ENCODE results near the gene MRO. TPM values are rescaled to one million over a fixed set of nuclear protein-coding genes. Genes with fewer than 3 reads are reported as not detected.

Gene MRO
- total RNA-seq, 4 donors from 2014 or later: 0.24 to 0.28 (median 0.26) TPM; not detected in 1

DNA sequence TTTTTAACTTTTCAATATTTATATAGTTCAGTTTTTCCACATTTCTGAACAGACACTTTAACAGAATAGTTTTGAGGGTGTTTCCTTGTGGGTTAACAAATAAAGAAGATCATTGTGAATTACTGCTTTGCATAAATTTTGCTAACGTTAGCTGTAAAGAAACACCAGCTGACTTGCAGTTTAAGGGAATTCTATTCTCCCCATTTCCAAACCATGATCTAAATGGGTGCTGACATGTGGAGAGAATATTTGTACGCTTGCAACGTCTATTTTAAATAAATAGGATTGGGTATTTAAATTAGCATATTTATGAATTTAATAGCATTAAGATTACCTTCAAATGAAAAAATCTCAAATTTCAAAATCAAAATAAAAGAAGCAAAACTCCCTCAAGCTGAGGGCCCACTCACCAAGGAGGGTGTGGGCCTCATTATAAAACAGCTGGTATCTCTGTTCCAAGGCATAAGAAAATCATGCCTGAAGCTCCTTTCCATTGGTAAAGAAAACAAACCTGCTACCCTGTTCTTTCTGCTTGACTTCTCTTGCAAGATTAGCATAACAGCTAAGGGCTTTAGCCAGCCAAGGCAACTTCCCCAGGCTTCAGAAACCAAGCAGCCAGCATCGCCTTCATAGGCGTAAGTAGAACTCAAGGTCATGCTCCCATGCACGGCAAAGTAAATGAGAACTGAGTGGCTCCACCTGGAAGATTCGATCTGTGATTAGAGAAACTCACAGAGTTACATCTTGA lies 3.2 kb downstream of the MRO start:
- Histone ChIP-seq H3K36me3 (no peaks in the 10 kb centered on the region), H3K27me3 (peaks cover 0 to 2% of the 10 kb centered on the region in 2 donors), H3K27ac (no peak overlapping the region), H3K4me1 (peaks cover 0 to 4% of the 10 kb centered on the region in 2 donors), H3K9me3 (no peaks in the 10 kb centered on the region), H3K4me3 (no peak overlapping the region)
- no peak for DNase-seq
- intact Hi-C loops (cut with DNase I; ENCODE audit: low total_unique reads): no loop called here
- TF ChIP-seq CTCF (IDR thresholded peaks at IDR 0.05) (no peak), POLR2A (IDR thresholded peaks at IDR 0.05) (no peak)

GRCh38 chr18:50814395-50814794 lies 5.4 kb downstream of the MRO start:
- intact Hi-C loops (cut with DNase I; ENCODE audit: low total_unique reads): no loop called here
- no peak overlapping the region for H3K27ac ChIP-seq
- no peaks in the 10 kb centered on the region for H3K36me3 ChIP-seq
- H3K4me3 ChIP-seq: no peak overlapping the region
- peaks cover 0 to 2% of the 10 kb centered on the region in 2 donors for H3K4me1 ChIP-seq
- H3K9me3 ChIP-seq: no peaks in the 10 kb centered on the region
- no peak for TF ChIP-seq POLR2A (IDR thresholded peaks at IDR 0.05)
- no peak for TF ChIP-seq CTCF (IDR thresholded peaks at IDR 0.05)
- DNase-seq: no peak
- H3K27me3 ChIP-seq: no peaks in the 10 kb centered on the region

GRCh38 chr18:50813353-50813752 lies 6.5 kb downstream of the MRO start:
- no peaks in the 10 kb centered on the region for H3K27me3 ChIP-seq
- no peak overlapping the region for H3K27ac ChIP-seq
- no peak overlapping the region for H3K4me3 ChIP-seq
- intact Hi-C loops (cut with DNase I; ENCODE audit: low total_unique reads): no loop called here
- TF ChIP-seq POLR2A (IDR thresholded peaks at IDR 0.05): no peak
- DNase-seq: no peak
- H3K36me3 ChIP-seq: no peaks in the 10 kb centered on the region
- no peaks in the 10 kb centered on the region for H3K4me1 ChIP-seq
- H3K9me3 ChIP-seq: no peaks in the 10 kb centered on the region

GRCh38 chr18:50812834-50813233 lies 7.0 kb downstream of the MRO start:
- Histone ChIP-seq H3K27ac (no peak overlapping the region), H3K9me3 (no peaks in the 10 kb centered on the region), H3K4me3 (no peak overlapping the region), H3K27me3 (no peaks in the 10 kb centered on the region), H3K4me1 (no peaks in the 10 kb centered on the region), H3K36me3 (no peaks in the 10 kb centered on the region)
- TF ChIP-seq CTCF (IDR thresholded peaks at IDR 0.05): no peak
- no peak for TF ChIP-seq POLR2A (IDR thresholded peaks at IDR 0.05)
- no peak for DNase-seq
- intact Hi-C loops (cut with DNase I; ENCODE audit: low total_unique reads): no loop called here

DNA sequence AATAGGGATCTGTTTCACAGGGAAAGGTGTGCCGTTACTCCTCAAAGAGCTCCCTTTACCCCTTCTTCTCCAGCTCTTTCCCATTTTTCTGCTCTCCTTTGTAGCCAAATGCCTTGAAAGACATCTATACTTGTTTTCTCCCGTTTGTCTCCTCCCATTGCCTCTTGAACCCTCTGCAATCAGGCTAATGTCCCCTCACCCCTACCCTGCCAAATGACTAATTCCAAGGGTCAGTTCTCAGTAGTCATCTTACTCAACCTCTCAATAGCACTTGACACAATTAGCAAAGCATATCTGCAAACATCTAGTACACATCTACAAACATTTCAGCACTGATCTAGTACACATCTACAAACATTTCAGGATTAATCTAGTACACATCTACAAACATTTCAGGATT lies 12.6 kb downstream of the MRO start:
- Histone ChIP-seq H3K4me3 (no peak overlapping the region), H3K36me3 (no peaks in the 10 kb centered on the region), H3K27me3 (no peaks in the 10 kb centered on the region), H3K4me1 (no peaks in the 10 kb centered on the region), H3K27ac (no peak overlapping the region), H3K9me3 (no peaks in the 10 kb centered on the region)
- intact Hi-C loops (cut with DNase I; ENCODE audit: low total_unique reads): no loop called here
- no peak for DNase-seq
- TF ChIP-seq POLR2A (IDR thresholded peaks at IDR 0.05) (no peak), CTCF (IDR thresholded peaks at IDR 0.05) (no peak)

Data from uterus (tissue), 4 donors.